Transverse colon (tissue), 3 donors: ENCODE data around the gene ATXN2.

Experiments used
- CTCF ChIP-seq, 5 experiments: fragments of 200-600 bp in 3 of 5; fragments of 450-650 bp in 2 of 5; sonication (generic) in 3 of 5; IDR thresholded peaks; 1 replicate in 2 of 5; 2 replicates in 3 of 5; pipeline ENCODE4 v1.5.1; 2016 to 2017; ENCODE audit warnings: antibody characterized with exemption in 5 of 5, inconsistent platforms in 3 of 5, mild to moderate bottlenecking in 2 of 5, moderate library complexity in 1 of 5
- EP300 ChIP-seq: sonication (generic); formaldehyde crosslinking; IDR thresholded peaks from one replicate; pipeline ENCODE4 v1.6.1; 2017; ENCODE audit warnings: antibody characterized with exemption, low read depth
- POLR2A ChIP-seq: fragments of 450-650 bp; IDR thresholded peaks from one replicate; pipeline ENCODE4 v1.6.1; 2016; ENCODE audit warnings: antibody characterized with exemption, mild to moderate bottlenecking, moderate library complexity

GRCh38 chr12:111557271-111558106, 41.6 kb downstream of the ATXN2 start:
- TF ChIP-seq CTCF (IDR thresholded peaks at IDR 0.05) (no peak), EP300 (no peak), POLR2A (no peak)
